A549 (cell line): ENCODE results near the gene RNF114.

ENCODE experiments used
- POLR2A ChIP-seq: IDR thresholded peaks from 2 replicates; pipeline ENCODE4 v1.6.1; 2012; ENCODE audit warnings: mild to moderate bottlenecking, low read length
- RAD21 ChIP-seq, 2 experiments: fragments of >200 bp in 1 of 2; sonication (Bioruptor Twin) in 1 of 2; formaldehyde crosslinking in 1 of 2; IDR thresholded peaks in 1 of 2; conservative IDR thresholded peaks in 1 of 2; 2 replicates in 1 of 2; 3 replicates in 1 of 2; pipeline ENCODE4 v1.6.1; 2012 to 2018; ENCODE audit warnings: inconsistent platforms in 1 of 2
- TF ChIP-seq, protein P1 (sequence below): fragments of >200 bp; sonication (Bioruptor Twin); formaldehyde crosslinking; IDR thresholded peaks from 3 replicates; pipeline ENCODE4 v1.5.1; 2016

DNA sequence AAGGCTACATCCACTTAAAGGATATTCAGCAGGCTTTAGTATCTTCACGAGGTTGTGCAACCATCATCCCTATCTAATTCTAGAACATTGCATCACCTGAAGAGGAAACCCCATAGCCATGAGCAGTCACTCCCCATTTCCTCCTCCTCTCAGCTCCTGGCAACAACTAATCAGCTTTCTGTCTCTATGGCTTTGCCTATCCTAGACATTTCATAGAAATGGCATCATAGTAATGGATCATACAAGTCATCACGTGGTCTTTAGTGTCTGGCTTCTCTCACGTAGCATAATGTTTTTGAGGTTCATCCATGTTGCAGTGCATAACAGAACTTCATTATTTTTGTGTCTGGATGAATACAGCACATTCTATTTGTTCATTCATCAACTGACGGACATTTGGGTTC lies 67.1 kb downstream of the RNF114 start:
- TF ChIP-seq POLR2A (no peak), RAD21 (conservative IDR thresholded peaks at IDR 0.05 in 1 of 2, IDR thresholded peaks at IDR 0.05 in 1 of 2) (no peak)
- TF ChIP-seq, protein P1, sequence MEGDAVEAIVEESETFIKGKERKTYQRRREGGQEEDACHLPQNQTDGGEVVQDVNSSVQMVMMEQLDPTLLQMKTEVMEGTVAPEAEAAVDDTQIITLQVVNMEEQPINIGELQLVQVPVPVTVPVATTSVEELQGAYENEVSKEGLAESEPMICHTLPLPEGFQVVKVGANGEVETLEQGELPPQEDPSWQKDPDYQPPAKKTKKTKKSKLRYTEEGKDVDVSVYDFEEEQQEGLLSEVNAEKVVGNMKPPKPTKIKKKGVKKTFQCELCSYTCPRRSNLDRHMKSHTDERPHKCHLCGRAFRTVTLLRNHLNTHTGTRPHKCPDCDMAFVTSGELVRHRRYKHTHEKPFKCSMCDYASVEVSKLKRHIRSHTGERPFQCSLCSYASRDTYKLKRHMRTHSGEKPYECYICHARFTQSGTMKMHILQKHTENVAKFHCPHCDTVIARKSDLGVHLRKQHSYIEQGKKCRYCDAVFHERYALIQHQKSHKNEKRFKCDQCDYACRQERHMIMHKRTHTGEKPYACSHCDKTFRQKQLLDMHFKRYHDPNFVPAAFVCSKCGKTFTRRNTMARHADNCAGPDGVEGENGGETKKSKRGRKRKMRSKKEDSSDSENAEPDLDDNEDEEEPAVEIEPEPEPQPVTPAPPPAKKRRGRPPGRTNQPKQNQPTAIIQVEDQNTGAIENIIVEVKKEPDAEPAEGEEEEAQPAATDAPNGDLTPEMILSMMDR = no peak
